T-helper 22 cell (primary cell): ENCODE data around the gene TENM3.

ENCODE experiments used
- DNase-seq: peaks from one replicate; pipeline ENCODE4 v3.0.0-alpha.2; 2020; ENCODE audit warnings: low read depth

The TENM3 gene

DNA sequence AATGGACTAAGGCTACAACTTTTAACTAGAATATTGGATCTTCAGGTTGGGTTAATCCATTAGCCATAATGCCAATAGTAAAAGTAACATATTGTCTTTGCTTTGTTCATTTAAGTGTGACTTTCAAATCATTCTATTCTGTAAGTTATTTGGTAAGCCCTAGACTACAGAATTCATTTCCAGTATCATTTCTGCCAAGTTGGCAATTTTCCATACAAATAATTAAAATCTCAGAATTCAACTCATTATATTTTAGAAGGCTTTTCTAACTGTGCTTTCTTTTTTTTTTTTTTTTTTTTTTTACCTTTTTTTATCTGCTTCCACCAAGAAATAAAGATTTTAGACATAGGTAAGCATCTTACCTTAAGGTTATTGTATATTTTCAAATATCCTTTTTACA, 500.6 kb downstream of the TENM3 start:
- DNase-seq, result no peak

DNA sequence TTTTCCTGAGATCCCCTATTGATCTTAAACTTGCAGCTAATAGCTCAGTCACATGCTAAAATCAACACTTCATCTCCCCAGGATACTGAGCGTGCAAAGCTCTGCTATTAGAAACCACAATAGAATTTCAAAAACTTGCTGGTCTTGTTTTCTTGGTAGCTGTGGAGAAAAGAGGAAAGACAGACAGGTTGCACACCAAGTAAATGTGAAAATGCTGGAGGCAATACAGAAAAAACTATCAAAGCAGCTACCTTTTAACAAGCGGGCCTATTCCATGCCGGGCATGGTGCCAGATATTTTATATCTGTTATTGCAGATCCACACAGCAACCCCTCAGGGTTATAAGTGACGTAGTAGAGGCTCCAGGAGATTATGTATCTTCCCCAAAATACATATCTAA, 502.0 kb downstream of the TENM3 start:
- DNase-seq, result no peak

DNA sequence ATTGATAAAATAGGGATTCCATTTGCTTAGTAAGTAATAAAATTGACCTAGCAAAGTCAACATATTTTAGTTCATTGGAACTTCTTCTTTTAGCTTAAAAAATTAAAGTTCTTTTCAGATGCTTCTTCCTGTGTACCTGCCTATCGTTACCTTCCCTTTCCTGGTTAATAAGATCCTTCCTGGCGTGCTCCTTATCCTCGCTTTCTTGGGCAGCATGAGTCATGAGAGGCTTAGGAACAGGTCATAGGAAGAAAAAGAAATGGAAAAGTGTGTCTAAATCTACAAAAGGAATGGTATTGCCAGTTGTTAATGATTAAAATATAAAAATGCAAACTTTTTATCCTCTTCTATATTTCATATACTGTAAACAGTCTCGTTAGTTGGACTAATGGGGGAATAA, 503.7 kb downstream of the TENM3 start:
- no peak for DNase-seq

DNA sequence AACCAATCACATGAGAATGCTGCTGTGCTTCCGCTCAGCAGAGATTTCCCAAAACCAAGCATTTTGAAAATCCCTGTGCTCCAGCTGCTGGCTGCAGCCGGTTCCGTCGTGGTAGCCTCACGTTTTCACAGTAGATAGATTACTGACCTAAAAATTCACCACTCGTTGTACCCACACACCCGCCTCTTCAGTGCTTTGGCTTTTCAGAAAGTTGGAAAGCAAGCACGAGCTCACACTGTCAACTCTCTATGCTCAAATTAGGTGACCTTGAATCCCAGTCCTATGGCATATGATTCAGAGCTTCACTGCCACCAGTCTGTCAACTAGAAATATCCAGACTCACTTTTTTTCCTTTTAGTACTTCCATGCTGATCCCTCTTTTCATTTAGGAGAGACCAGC, 505.1 kb downstream of the TENM3 start:
- DNase-seq, result no peak

DNA sequence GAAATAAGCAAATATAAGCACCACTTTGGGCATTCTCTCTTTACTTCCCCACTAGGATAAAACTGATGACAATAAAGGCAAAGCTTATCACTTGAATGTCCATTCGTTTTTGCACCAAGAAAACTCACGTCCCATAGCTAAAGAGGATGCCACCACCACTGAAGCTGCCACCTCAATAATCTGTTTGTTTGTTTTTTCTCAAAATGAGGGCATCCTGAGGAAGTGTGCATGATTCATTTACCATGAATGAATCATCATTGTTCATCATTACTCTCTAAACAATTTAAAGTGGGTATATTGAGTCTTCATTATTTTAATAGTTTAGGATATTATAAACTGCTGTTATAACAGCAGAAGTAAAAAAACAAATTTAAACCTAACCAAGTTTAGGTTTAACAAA, 505.7 kb downstream of the TENM3 start:
- no peak for DNase-seq

DNA sequence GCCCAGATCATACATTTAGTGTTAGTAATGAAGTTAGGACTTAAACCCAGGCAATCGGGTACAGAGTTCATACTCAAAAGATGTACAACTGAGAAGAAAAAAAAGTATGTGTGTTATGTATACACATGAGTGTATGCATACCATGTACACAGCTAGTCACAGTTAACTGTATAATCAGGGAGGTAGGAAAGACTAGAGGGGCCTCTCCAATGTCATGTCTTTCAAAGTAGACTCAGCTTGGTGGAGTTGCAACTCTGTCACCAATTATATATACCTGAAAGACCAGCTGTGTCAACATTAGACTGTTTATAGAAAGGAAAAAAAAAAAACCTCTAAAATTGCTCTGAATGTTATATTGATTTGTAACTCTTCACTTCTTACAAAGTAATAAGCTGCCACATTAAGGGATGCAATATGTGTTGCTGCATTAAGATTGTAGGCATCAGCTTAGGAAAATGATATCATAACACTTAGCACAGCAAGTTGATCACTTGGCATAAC, 506.5 kb downstream of the TENM3 start:
- DNase-seq, result no peak

DNA sequence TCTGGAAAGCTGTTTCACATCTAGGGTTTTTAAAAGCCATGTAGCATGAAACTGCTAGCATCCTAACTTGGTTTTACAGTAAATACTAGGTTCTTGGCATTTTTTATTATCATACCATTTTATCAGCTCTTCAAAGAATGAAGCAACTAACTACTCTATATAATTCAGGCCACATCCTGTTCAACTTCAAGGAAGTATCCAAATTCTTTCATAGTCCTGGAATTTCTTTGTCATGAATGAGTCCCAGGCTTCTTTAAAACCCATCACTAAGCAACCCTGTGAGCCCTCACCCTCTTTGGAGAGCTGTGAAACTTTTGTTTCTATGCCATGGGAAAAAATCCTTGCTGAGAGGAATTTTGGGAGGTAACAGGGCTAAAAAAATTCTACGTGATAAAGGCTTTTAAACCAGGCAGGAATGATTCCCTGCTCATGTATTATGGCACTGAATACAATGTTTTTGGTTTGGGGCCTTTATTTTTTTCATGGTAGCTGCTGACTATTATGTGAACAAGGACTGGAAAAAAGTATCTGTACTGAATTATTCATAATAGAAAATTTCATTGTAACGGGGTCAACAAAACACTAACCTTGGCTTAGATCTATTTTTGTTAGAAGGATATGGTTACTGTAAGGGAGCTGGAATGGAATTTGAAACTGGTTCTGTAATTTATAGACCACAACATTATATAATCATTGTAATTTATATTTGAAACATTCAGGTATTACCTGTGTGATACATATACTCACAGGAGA, 509.1 kb downstream of the TENM3 start:
- no peak for DNase-seq

DNA sequence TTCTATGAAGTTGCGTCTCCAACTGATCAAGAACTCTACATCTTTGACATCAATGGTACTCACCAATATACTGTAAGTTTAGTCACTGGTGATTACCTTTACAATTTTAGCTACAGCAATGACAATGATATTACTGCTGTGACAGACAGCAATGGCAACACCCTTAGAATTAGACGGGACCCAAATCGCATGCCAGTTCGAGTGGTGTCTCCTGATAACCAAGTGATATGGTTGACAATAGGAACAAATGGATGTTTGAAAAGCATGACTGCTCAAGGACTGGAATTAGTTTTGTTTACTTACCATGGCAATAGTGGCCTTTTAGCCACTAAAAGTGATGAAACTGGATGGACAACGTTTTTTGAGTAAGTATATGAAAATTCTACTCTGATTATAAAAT, 511.7 kb downstream of the TENM3 start:
- no peak for DNase-seq

DNA sequence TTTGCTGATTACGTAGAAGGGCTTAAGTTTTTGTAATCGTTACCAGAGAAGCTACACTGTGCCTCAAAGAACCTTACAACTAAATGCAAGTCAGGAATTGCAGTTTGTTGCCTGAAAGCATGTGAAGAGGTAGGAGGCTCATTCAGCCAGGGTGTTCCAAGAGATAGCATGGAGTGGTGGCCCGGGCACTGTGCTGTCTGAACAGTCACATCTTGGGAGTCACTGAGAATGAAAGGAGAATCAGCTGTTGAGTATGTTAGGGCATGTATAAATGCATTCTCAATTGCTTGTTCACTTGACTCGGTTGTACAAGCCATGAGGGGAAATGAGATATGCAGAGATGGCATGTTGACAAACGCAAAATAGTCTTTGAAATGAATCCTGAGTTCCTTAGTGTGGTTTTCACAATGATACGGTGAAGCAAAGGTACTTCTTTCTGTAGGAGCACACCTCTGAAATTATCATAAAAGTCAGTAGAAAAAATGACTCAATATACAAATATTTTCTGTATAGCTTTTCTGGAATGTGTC, 513.0 kb downstream of the TENM3 start:
- DNase-seq, result no peak

DNA sequence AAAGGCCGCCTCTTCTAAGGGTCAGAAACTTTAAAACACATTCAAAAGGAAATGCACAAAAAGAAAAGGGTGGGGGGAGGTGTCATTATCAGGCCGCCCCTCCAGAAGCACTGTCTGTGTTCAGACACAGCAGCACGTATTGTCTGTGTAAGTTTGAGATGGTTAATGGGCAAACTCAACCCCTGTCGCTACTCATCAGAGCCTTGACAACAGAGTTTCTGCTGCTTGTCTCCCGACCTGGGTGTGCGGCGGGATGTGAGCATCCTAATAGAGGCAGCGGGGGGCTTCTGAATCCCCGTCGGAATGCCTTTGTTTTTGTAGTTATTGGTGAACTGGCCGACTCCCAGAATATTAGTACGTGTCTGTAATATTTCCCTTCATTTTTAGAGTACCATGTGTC, 515.1 kb downstream of the TENM3 start:
- DNase-seq, result no peak

DNA sequence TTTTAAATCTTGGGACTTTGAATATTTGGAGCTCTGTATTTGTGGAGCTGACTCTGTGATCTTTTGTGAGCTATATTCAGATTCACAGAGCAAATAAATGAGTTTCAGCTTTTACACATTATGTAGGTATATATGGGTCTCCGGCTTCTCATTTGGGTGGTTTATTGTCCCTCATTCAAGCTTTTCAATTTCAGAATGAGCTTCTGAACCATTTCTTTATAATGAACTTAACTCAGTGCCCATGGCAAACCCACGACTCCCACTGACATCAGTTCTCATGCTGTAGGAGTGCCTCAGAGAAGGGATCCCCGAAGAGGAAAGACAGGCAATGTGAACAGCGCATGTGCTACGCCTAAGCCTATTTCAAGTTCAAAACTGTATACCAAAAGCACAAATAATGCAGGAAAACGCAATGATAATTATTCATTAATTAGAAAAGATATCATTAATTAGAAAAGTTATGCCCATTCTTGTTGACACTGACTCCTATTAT, 517.4 kb downstream of the TENM3 start:
- no peak for DNase-seq

DNA sequence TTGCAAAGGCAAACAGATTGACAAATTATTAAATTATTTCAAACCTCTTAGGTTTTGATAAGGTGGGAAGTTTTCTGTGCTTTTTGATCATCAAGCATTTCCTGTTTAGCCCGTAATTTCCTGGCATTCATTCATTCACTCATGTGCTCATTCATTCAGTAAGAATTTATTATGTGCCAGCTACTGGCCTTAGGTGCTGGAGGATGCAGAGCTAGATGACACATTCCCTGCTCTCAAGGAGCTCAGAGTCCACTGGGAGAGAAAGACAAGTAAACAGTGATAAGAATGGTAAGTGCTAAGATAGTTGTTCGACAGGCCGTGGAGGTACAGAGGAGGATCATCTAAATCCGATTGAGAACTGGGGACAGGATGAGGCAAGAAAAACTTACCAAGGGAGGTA, 520.9 kb downstream of the TENM3 start:
- DNase-seq, result no peak

DNA sequence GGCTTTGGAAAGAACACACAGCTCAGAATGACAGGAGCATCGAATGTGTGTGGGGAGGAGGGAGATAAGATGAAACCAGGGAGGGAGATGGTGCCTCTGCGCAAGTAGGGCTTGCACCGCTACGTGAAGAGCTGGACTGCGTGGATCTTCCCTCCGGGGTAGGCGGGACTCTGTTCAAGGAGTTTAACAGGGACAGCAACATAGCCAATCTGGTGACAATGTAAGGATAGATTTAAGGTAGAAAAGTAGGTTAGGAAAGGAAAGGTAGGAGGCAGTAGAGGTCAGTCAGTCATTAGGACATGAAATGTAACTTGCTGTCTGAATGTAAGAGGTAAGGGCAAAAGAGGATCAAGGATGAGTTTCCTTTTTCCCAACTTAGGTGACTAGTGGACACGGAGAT, 521.4 kb downstream of the TENM3 start:
- DNase-seq, result no peak

DNA sequence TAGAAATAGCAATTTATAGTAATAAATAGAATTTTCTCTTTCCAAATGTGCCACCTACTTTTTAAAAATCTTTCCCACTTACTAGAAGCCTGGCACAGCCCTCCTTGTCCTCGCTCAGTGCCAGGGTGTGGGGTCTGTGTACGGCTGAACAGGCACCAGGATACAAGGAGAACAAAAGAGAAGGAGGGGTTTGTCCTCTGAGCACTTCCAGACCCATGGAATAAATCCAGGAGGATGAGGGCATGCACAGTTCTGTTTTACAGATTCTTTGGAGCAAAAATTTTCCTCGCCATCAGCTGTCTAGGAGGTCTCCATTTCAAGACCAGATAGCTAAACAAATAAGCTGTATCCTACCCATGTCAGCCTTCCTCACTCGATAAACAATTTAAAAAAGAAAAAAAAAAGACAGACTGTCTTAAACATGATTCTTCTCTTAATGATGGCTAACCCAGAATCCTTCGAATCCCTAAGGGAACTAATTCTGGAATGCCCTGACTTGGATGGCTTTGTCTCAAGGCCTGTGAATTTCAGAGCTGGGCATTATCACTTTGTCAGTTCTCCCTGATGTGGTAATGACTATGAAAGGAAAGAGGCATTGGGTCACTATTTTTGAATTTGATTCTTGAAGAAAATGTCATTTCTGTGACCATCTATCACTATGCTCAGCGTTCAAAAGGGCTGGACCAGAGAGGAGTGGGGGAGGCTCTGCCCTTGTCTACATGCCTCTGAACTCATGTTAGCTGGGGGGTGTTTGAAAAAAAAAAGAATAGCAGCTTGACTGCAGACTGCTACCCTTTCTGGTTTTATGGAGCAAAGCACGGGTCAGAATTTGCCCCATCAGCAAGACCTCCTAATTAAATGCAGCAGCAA, 523.0 kb downstream of the TENM3 start:
- no peak for DNase-seq

DNA sequence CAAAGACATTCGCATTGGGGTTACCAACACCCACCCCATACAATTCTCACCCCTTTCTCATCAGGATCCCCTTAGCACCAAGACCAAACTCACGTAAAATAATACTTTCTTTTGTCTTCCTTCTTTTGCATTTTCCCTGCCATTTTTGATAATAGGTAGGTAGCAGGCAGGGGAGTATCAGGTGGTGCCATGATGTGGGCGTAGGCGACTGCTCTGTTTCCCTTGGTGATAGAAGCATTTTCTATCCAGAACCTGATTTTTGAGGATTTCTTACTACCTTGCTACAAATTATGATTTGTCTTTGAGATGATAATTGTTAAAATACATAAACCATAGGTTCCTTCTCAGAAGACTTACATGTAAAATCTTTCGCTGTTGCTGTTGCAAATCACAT, 523.7 kb downstream of the TENM3 start:
- DNase-seq, result no peak

DNA sequence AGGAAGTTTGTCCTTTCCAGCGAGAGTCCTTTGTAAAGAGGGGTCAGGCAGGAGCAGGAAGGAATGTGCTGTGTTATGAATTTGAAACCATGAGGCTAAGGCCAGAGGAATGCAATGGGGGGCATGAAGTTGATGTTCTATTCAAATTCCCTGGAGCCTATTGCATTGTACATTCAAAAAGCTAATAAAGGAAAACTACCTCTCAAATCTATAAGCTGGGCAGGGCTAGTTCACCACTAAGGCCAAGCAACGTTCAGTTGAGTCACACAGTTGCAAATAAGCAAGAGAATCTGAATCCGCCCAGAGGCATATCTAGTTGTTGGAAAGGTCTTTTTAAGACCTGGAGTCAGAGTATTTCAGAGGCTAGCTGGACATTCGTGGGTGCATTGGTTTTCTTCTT, 525.6 kb downstream of the TENM3 start:
- DNase-seq, result no peak

DNA sequence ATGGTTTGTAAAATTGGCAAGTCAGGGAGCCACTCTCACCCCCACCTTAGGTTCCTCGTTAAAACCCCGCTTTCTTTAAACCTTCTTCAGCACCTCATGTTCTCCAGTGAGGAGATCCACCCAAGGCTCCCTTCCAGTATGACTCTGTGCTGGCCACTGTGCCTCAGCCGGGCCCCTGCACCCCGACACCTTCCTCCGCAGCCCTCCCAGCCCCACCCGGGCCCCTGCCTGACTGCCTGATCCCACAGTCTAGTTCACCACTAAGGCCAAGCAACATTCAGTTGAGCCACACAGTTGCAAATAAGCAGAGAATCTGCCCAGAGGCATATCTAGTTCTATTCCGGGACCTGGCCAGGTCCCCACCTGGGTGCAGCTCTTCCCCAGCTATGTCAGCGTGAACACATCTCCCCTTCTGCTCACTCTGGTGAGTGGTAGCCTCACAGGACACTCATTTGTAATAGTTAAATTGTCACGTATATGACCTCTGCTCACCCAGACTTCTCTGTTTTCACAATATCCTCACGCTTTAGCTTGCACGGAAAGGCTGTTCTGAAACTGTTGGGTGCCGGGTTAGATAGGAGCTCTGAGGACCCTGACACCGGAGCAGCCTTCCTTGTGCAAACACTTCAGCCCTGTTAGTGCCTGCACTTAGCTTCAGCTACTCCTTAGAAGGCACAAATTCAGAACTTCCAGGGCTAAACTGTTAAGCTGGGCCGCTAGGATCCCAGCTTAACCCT, 527.2 kb downstream of the TENM3 start:
- no peak for DNase-seq

DNA sequence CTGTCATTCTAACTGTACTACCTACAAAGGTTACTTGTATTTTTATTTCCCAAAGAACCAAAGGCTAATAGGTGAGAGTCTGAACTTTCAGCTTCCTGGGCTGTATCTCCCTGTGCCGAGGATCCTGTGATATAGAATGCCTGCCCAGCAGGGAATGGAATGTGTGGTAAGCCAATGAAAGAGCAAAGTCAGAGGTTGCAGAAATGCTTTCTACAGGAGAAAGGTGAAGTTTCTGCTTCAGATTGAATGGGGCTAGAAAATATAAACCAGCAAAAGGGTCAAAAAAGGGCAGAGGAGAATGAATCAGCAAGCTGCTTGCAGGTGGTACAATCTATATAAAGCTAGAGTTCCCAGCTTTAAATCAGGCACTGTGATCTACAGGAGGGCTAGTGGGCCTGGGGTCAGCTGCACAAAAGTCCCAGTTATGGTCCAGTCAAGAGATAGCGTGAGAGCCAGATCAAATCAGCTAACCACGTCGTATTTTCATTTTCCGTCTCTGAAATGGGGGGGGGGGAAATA, 527.9 kb downstream of the TENM3 start:
- no peak for DNase-seq

DNA sequence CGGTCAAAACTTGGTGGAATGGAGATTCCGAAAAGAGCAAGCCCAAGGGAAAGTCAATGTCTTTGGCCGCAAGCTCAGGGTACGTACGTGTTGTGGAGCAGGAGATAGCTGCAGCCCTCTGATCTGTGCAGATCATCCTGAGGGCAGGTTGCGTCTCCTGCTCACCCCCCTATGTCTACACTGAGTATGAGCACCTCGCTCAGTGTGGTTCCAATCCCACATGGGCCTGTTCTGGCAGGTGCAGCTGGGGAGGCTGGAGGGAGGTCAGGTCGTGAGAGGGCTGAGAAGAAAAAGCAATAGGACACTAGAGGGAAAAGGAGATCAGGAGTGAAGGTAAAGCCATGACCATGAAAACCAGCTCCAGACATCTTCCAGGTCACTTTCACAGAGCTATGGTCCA, 531.9 kb downstream of the TENM3 start:
- DNase-seq, result no peak

DNA sequence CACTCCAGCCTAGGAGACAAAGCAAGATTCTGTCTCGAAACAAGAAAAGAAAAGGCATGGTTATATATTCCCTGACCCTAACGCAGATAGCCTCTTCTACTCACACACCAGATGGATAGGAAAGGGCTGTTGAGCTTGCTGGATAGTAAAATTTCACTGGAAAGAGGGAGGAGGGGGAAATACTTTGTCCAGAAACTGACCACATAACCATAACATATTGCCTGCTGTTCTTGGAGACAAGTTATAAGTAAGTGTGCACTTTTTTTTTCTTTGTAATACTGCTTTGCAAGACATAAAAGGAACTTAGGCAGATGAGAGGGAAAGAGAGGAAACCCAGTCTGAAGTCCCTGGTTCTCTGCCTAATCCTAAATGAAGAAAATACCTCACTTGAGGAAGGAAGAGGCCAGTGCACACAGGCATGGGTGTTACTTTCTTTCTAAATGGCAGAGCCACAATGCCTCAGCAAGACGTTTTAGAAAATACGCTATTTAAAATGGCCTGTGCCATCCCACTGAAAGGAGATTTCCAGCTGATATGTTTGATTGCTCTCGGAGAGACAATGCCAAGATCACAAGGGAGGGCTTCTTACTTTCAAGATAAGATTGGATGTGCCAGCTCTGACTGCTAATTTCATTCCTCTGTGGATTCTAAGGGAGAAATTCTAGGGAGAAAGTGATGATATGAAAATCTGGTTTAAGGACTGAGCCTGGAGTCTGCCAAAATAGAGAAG, 533.3 kb downstream of the TENM3 start:
- DNase-seq, result no peak

DNA sequence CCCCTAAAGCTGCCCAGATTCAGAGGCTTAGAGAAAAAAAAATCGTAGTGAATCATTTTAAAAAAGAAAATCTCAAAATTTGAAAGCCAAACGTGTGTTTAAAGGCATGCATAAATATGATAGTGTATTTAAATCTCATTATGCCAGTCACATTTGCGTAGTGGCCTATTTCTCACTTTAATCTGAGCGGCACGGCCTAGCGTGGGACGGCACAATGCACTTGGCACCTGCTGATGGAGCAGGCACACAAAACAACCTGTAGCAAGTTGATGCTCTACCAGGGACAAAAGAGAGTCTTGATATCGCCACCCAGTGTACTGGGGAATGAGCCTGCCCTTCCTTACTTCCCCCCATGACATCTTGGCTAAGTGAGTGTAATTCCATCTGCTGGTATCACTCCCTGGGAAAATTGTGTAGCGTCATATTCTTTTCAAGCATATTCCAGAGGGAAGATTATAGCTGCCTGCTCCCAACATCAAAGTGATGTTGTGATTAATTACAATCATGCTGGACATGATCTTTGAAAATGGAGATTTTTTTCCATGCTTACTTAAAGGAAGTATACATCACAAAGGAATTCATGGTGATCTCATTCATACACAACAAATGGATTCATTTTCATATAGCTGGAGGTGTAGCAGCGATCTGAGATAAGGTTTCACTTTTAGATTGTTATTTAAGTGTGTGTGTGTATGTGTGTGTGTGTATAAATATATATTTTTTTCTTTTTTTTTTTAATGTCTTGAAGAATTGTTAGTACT, 535.2 kb downstream of the TENM3 start:
- no peak for DNase-seq
